CD4-positive, alpha-beta T cell treated with Interferon gamma for 1 hour (primary cell): Measurements from ENCODE around the gene CMTM7.
"Not testable (repeated sequence)": the region's sequence is repeated elsewhere in the genome, so short reads cannot be mapped to it uniquely, and the experiment has no call there.

ENCODE experiments used
- DNase-seq: peaks from one replicate; pipeline ENCODE4 v3.0.0-alpha.2; 2020

CMTM7 gene

DNA sequence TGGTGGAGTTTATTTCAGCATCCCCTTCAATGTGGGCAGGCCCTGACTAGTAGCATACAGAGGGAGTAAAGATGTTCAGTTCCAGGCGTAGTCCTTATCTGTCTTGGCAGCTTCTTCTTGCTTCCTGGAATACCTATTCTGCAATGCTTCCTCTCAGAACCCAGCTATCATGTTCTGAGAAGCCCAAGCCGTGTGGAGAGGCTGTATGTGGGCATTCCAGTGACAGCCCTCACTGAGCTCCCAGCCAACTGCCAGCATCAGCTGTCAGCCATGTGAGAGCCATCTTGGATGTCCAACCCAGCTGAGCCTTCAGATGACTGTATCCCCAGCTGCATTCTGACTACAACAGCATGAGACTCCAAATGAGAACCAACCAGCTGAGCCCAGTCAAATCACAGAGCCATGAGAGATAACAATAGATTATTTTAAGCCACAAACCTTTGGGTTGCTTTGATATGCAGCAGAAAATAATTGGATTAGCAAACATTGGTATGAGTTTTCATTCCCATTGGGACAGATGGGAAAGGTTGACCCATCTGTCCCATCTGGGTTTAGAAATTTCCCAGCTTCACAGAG is 8.4 kb upstream of the CMTM7 start:
- DNase-seq = no peak

DNA sequence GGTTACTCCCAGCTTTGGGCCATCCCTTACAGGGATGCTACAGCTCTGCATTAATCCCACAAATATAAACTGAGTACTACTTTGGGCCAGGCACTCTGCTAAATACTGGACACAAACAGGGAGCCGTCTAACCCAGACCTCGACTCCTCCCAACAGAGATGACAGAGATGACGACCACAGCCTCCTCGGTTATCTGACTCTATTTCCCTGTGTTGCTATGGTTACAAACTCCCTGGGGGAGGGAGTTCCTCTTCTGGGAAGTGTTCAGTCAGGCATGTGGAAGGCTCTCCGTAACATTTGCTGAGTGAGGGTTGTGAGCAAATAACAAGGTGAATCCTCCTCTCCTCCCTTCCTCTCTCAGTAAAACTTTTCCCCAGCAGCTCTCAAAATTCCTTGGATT is 6.7 kb upstream of the CMTM7 start:
- peak; percentile 69 for DNase-seq

DNA sequence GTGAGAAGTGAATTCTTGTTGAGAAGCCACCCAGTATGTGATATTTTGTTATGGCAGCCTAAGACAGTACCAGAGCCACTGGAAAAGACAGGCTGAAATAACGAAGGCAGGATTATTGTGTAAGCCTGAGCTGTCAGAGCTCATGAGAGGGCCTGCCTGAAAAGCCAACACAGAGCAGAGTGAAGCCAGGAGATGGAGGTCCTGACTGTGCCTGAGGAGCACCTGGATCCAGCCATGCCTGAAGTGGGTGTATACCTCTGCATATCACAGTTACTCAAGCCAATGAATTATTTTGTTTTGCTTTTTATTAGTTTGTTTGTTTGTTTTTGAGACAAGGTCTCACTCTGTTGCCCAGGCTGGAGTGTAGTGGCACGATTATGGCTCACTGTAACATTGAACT is 4.1 kb upstream of the CMTM7 start:
- DNase-seq = no peak

DNA sequence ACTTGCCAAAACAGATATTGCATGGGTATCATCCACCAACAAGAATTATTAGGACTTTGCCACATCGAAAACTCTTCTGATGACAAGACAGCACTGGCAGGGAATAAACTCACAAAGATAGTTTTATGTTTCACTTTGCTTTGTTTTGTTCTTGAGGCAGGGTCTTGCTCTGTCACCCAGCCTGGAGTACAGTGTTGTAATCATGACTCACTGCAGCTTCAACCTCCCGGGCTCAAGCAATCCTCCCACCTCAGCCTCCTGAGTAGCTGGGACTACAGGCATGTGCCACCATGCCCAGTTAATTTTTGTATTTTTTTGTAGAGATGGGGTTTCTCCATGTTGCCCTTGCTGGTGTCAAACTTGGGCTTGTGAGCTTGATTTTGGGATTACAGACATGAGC is 2.1 kb upstream of the CMTM7 start:
- not testable (repeated sequence) for DNase-seq

DNA sequence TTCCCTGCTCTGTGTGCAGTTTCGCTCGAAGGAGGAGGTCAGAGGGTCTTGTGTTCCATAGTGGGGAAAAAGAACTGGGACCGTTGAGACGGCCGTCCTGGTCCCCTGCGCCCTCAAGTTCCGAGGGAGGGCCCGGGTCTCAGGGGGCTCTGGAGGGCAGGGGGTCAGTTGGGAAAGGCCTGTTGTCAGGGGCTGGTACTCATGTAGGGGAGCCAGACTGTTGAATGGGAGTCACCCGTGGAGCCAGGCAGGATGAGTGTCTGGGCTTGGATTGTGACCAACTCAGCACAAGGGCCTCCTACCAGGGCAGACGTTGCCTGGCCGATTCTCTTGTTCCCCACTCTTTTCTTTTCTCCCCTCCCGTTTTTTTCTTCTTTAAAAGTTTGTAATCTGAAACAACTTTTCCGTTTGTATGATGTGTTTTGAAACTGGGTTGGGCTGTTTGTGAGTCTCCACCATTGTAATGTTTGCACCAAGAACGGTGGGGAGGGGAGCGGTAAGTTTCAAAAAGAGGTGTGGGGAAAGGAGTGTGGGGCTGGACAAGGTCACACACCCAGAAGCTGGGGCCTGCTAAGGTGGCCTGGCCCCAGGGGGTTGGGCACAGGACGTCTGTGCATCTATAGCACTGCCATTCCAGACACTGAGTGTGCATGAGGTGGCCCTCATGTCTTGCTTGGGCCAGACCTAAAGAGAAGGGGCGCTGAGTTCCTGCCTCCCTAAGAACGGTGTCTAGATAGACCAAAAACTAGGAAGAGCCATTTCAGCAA is 1.1 kb downstream of the CMTM7 start:
- no peak for DNase-seq

DNA sequence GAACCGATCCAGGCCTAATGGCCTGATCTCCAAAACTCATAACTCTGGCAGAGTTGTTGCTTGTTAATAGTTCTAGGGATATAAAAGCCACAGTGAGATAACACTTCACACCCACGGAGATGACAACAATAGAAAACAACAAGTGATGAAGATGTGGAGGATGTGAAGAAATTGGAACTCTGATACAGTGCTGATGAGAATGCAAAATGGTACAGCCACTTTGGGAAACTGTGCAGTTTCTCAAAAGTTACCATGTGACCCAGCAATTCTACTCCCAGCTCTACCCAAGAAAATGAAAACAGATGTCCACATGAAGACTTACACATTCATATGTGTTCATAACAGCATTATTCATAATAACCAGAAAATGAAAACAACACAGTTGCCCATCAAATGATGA is 3.8 kb downstream of the CMTM7 start:
- DNase-seq = no peak

DNA sequence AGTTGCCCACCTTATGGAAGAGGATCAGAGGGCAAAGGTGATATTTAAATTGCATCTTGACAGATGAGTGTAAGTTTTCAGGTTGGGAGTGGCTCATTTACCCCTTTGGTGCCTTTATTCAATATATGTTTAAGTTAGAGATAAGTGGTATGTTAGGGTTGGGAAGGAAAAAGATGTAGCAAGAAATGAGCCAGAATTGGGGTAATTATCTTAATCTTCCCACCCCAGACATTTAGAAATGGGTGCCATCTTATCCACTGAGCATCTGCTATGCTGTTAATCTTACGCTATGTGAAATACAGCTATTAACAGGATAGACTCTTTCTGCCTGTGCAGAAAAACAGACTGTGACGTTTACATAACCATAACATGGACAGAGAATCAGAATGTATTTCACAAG is 6.3 kb downstream of the CMTM7 start:
- DNase-seq = no peak

DNA sequence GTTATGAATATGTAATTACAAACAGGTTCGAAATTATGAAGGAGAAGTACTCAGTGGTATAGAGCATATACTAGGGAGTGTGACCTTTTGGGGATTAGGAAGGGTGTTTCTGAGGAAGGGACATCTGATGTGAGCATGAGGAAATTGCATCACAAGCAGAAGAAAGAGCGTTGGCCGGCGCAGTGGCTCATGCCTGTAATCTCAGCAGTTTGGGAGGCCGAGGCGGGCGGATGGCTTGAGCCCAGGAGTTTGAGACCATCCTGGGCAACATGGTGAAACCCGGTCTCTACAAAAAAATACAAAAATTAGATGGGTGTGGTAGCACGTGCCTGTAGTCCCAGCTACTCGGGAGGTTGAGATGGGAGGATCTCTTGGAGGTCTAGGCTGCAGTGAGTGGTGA is 6.9 kb downstream of the CMTM7 start:
- DNase-seq = no peak

DNA sequence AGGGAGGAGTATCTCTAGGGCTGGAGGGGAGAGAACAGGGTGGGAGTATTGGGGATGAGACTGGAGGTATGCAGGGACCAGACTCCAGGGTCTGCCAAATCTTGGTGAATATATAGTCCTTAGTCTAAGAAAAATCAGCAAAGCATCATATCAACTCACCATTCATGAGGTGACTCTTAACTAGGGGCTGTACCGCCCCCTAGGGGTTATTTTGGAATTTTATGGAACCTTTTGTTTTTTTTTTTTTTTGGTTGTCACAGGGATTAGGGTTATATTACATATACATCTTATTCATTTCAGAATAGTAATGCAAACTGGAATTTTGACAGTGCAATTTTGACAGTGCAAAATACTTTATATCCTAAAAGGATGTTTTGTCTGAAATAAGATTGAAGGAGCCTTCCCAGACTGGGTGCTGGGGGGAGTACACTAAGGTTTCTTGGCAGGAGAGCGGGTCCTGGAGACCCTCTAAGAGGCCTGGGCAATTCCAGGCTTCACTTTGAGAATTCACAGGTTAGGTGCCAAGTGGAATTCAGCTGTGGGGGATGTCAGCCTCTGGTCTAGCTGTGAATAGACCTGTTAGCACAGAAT is 7.5 kb downstream of the CMTM7 start:
- no peak for DNase-seq

DNA sequence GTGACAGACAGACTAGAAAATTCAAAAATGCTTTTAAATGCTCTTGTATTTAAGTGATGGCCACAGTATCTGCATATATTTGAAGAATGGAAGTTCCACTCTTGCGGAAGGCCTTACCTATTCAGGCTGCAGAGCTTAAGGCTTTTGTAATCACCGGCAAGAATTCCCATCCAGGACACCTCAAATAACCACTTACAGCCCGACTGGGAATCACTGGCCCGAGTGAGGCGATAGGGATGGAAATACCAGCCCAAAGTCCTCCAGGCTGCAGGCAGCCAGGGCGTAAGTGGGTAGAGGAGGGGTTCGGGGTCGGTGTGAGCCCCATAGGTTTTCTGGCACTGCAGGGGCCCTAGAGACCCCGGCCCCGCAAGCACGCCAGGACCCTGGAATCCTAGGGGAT is 9.5 kb downstream of the CMTM7 start:
- DNase-seq = no peak

DNA sequence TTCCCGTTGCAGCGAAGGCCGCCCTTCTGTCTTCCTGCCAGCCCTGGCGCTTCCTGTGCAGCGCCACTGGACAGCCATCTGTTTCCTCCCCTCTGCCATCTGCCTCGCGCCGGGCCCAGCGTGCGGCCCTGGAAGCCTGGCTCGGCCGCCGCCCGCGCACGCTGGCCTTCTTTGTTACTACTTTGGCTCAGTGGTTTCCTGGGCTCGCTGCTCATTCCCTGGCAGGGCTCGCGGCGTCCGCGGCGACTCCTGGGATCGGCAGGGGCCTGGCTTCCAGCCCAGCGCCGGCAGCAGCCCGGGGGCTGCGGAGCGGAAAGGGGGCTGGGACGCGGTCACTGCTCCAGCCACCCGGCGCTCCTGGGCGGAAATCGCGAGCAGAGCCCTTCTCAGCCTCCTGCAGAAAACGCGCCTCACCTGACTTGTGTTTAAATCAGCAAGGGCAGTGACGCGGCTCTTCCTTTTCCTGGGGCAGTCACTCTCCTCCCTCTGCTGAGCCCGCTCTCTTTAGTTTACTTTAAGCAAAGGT is 10.0 kb downstream of the CMTM7 start:
- DNase-seq = peak; percentile 57

DNA sequence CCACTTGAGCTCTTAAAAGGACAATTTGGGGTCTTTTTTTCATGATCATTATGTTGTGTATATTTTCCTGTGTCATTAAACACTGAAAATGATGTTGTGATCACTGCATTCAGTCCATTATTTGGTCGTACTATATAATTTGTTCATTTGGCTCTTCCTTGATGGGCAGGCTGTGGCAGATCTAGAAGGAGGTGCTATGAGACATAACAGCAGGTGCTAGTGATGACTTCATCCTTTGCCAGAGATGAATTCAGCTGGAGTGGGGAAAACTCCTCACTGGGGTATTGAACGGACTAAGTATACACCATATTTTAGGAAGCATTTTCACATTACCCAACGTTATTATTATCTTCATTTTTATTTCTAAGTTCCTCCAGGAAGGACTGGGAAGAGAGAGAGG is 12.0 kb downstream of the CMTM7 start:
- DNase-seq = no peak

DNA sequence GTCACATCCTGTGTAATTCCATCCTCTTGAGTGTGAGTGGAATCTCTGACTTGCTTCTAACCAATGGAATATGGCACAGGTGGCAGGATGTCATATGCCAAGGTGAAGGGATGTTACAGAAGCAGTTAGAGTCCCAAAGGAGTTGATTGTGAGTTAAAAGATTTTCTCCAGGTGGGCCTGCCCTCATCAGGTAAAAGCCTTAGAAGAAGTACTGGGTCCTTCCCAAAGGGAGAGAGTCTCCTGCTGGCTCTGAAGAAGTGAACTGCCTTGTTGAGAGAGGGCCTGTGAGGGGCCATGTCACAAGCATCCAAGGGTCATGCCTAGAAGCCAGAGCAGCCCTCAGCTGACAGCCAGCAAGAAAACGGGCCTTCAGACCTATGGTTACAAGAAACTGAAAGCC is 13.1 kb downstream of the CMTM7 start:
- no peak for DNase-seq

DNA sequence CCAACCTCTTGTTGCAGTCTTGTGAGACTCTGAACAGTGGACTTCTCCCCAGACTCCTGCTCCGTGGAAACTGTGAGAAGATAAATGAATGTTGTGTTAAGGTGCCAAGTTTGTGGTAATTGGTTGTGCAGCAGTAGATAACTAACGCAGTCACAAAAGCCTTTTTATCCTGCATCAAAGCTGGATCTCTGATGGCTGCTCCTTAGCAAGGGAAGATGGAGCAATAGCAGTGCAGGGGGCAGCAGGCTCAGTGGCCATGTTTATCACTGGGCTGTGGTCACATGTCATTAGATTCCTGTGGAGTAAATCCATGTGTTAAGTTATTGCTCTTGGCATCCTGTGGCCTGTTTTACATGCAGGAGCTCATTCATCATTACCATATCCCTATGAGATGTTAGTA is 13.5 kb downstream of the CMTM7 start:
- DNase-seq = no peak

DNA sequence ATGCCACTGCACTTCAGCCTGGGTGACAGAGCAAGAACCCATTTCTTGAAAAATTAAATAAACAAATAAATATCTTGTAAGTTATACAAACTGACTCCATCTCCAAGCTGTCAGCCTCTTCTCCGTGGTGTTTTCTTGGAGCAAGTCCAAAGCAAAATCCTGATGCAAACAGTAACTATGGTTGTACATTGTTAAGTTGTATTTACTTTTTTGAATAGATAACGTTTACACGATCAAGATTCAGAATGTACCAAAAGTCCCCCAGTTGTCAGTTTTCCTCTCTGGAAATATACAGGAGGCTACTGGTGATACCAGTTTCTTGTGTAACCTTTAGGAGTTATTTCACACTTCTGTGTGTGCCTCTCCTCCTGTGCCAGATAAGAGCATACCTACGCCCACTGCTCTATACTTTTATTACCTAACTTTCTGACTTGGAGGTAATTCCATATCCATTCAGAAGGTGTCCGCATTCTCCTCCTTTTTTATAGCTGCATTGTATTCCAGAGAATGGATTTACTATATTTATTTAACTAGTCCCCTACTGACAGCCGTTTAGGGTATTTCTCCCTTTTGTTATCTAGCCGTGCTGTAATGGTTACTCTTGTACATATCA is 14.2 kb downstream of the CMTM7 start:
- no peak for DNase-seq

DNA sequence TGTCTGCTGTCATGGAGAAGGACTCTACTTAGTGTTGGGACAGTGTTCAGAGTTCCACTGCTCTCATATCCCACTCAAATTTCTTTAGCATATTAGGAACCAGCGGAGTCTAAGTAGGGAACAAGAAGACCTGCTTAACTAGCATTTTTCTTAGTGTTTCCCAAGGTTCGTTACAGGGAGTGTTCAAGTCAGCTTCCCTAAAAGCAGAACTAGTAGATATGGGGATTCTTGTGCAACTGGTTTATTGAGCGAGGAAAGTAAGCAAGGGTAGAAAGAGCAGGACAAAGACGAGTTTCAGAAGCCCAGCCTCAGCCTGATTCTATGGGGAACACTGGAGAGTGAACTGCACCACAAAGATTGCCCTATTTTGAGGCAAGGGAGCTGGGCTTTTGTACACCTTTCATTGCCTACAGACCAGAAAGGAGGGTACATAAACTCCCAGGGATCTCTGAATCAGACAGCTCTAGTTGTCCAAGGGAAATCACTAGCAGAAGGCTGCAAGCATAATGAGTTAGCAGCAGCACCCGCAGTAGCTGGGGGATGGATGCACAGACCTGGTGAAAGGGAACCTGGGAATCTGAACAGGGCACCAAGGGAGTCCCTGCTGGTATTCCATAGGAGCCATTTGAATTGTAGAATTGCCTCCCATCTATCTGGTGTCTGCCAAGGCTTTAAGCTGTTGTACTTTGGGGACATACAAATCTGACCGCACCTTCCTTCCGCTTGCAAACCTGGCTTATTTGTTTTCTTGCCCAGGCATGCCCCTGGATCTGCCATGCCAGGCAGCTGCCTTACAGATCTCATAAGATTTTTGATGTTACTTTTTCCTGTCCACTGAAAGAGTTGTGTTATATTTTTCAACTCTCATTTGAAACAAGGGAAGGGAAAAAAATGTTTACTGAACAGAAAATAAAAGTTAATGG is 15.1 kb downstream of the CMTM7 start:
- DNase-seq = no peak

DNA sequence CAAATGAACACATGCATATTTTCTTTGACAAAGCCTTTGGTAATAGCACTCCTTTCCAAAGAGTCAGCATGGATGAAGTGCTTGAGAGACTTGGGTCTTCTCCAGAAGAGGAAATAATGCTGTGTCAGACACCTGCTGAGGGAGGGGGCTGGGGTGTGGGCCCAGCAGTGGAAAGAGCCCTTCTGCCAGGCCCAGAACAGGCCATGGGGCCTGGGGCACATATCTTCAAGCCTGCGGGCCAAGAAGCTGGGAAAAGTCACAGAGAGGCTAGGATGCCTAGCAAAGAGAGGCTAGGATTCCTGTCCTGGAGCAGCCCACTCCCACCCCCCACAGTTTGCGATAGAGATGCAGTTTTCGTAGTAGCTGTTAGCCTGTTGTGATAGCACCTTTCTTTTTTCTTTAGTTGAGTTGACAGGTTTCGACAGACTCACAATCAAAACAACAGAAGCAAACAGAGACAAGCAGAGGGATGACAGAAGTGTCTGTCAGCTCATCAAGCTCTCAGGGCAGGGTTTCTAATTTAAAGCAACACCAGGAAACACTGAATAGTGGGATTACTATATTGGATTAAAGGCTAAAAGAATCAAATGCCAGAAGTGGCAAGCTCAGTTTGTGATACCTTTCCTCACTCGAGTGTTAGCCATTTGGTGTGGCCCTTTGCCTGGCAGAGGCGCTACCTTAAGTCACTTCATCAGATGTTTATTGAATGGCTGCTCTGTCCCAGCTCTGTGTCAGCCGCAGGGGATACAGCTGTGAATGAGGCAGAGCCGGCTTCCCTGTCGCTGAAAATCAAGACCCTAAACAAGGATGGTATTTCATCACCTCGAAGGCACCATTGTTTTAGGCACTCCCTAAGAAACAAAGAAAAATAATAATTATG is 19.0 kb downstream of the CMTM7 start:
- no peak for DNase-seq

DNA sequence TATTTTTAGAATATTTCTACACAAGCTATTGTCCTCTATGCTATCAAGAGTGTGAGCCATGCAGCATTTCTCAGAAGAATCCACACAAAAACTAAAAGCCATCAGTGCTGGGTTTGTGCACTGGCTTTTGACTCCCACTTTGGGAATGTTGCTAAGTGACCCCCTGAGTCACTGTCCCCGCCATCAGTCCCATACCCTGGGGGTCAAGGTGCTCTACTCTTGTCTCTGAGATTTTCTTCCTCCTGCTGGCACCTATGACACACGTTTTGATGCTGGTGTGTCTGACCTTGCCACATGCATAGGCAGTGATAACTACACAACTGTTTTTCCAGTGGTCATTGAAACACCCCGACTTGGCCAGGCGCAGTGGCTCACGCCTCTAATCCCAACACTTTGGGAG is 19.8 kb downstream of the CMTM7 start:
- no peak for DNase-seq

DNA sequence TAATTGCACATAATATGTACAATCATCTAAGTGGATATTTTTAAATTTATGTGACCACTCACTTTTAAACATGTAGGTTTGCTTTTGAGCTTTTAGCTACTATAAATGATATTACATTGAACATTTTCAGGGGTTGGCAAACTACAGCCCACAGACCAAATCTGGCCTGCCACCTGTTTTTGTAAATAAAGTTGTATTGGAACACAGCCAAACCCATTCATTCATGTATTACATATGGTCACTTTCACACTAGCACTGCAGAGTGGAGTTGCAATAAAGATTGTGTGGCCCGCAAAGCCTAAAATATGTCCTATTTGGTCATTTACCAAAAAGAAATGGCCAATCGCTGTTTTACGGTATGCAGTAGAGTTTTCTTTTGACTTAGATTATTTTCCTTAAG is 21.2 kb downstream of the CMTM7 start:
- DNase-seq = no peak

DNA sequence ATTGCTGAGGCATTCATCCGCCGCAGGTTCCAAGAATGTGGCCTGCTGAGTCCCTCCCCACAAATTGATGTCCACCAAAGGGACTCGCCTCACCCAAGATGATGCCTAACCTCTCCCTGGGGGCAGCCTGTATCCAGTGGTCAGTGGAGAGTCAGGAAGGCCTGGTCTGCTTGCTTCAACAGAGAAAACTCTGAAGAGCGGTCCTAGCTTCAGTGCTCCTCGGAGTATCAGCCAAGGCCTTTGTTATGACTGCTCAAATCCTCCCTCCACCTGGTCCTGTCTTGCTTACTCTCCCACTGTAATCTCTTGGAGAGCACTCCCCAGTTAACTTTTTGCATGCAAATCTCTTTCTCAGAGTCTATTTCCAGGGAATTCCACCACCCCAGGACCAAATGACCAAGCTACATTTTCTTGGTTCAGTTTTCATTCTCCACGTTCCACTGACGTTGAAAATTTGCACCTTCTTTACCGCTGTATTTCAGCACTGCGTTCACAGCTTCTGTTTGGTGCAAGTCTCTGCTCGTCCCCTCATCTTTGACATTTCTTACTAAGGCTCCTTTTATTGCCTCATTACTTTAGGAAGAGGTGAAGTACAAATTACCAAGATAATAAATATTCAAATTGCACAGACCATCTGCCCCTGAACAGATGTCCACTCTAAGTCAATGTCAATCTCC is 22.3 kb downstream of the CMTM7 start:
- DNase-seq = no peak

DNA sequence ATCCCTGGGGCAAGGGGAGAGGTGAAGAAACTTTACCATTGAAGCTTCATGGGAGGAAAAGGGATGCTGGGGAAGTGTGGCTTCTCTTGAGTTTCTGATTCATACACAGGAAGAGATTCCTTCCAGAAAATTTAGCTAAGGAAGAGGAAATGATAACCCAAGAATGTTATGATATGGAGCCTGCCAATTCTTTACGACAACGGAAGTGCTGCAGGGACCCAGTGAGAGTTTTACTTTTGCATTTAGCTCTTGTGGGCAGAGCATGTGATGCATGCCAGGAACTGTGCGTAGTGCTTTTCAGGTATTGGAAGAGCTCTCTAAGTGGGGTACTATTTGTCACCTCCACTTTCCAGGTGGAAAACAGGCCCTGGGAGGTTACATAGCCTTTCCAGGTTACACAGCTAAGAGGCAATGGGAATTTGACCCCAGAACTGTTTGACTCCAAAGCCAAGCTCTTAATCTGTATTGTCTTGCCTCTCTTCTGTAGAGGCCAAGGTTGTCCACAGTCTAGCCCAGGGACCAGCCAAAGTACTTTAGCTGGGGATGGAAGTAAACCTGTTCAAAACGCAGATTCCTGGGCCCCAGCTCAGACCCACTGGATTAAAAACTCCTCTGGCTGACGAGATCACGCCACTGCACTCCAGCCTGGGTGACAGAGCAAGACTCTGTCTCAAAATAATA is 23.0 kb downstream of the CMTM7 start:
- DNase-seq = peak; percentile 55
